ENCODE measurements around the gene LIPH.
"Not testable (repeated sequence)": the region's sequence is repeated elsewhere in the genome, so short reads cannot be mapped to it uniquely, and the experiment has no call there.

LIPH gene

DNA sequence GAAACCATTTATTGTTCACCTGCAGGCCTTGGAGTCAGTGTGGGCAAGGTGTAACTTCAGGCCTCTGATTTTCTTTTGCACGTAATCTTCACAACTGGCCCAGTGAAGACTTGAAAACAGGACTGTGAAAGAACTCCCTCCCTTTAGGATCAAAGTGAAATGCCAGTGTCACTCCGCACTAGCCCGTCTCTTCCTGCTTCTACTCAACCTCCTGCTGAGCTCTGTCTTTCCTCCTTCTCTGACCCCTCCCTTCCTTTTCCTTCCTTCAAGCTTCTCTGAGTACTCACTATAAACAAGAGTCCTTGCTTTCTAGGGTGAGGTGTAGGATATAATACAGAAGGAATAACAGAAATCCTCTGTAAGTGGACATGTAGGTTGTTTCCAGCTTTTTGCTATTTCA is 82.1 kb downstream of the LIPH start:
- H3K9ac ChIP-seq (ENCODE audit: insufficient read length), result no peak overlapping the region
- no peak for DNase-seq (ENCODE audit: low read depth, low spot score)
- no peaks in the 10 kb centered on the region for H3K36me3 ChIP-seq (ENCODE audit: insufficient read depth, low read length)
- H3K27ac ChIP-seq, result no peak overlapping the region
- no peak overlapping the region for H3K4me3 ChIP-seq
- no peaks in the 10 kb centered on the region for H3K9me3 ChIP-seq (ENCODE audit: low read depth, low read length)
- TF ChIP-seq FOXP2 (optimal IDR thresholded peaks at IDR 0.05; ENCODE audit: control extremely low read depth, extremely low read length, insufficient read depth) (no peak), EZH2 (IDR thresholded peaks at IDR 0.05) (no peak), POLR2AphosphoS5 (IDR thresholded peaks at IDR 0.05; ENCODE audit: borderline replicate concordance, low read depth, low read length) (no peak)

DNA sequence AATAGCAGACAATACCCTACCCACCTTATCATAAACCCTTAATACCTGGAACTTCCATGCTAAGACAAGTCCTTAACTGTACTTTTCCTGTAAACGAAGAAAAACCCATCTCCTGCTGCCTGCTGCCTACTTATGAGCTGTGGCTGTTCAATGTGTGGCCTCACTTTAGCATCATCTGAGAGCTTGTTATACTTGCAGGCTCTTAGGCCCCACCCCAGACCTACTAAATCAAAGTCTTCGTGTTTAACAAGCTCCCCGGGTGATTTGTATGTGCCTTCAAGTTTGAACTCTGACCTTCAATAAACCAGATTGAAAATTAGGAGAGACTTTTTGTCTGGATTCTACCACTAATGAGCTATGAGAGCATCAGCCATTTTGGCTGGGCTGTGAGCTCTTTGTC is 82.8 kb downstream of the LIPH start:
- Histone ChIP-seq H3K36me3 (ENCODE audit: insufficient read depth, low read length) (no peaks in the 10 kb centered on the region), H3K27ac (no peak overlapping the region), H3K9me3 (ENCODE audit: low read depth, low read length) (no peaks in the 10 kb centered on the region), H3K9ac (ENCODE audit: insufficient read length) (no peak overlapping the region), H3K4me3 (no peak overlapping the region)
- DNase-seq (ENCODE audit: low read depth, low spot score), result no peak
- TF ChIP-seq EZH2 (IDR thresholded peaks at IDR 0.05), result no peak
- no peak for TF ChIP-seq POLR2AphosphoS5 (IDR thresholded peaks at IDR 0.05; ENCODE audit: borderline replicate concordance, low read depth, low read length)
- no peak for TF ChIP-seq FOXP2 (optimal IDR thresholded peaks at IDR 0.05; ENCODE audit: control extremely low read depth, extremely low read length, insufficient read depth)

DNA sequence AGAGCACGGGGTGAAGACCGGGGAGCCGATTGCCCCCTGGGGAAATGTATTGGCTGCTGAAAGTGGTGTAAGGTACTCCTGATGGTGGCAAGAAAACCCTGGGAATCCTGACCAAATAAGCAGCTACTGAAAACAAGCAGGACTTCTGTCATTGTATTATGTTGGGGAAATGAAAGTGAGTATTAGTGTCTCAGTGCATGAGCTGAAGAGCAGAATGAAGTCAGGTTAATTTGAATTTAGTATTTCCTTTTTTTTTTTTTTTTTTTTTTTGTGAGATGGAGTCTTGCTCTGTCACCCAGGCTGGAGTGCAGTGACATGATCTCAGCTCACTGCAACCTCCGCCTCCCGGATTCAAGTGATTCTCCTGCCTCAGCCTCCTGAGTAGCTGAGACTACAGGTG is 86.3 kb downstream of the LIPH start:
- H3K4me3 ChIP-seq; H3K27ac ChIP-seq; H3K36me3 ChIP-seq (ENCODE audit: insufficient read depth, low read length); H3K9ac ChIP-seq (ENCODE audit: insufficient read length); DNase-seq (ENCODE audit: low read depth, low spot score); H3K9me3 ChIP-seq (ENCODE audit: low read depth, low read length): not testable (repeated sequence)

DNA sequence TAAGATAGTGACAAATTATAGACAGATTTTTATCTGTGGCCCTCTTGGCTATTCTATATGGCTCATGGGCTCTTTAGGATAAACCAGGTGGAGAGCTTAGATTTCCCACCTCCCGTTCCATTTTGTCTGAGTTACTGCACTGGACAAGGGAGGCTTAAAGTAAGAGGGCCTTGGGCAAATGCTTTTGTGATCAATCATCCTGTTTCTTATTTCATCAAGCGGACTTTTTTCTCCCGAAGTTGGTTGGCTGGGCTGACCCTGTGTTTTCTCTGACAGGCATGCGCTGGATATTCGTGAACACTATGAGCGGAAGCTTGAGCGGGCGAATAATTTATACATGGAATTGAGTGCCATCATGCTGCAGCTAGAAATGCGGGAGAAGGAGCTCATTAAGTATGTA is 86.9 kb downstream of the LIPH start:
- TF ChIP-seq EZH2 (IDR thresholded peaks at IDR 0.05), result no peak
- no peak for TF ChIP-seq POLR2AphosphoS5 (IDR thresholded peaks at IDR 0.05; ENCODE audit: borderline replicate concordance, low read depth, low read length)
- no peak for TF ChIP-seq FOXP2 (optimal IDR thresholded peaks at IDR 0.05; ENCODE audit: control extremely low read depth, extremely low read length, insufficient read depth)
- H3K36me3 ChIP-seq (ENCODE audit: insufficient read depth, low read length), result no peaks in the 10 kb centered on the region

DNA sequence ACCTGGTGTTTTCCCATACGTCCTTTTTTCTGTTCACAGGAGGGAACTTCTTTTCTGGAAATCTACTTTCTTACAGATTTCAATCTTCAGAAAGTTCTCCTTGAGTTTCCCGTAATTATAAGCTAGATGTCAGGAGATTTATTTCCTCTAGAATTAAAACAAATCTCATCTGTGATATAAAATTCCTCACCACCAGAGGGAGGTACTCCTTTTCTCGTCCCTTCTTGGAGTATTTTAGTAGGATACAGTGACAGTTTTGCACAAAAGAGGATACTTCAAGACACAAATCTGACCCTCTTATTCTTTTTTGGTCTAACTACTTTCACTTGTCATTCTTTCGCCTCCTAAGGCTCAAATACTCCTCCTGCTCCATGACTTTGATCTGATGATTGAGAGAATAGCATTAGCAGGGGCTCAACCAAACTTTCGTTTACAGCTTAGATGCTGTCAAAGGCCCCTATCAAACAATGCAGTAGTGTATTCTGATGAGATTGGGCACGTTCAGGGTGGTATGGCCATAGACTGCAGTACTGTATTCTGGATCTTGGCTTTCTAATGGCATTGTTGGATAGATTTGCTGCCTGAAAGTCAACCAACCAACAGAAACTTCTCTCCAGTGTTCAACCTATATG is 91.6 kb downstream of the LIPH start:
- H3K4me3 ChIP-seq, result no peak overlapping the region
- TF ChIP-seq EZH2 (IDR thresholded peaks at IDR 0.05) (no peak), FOXP2 (optimal IDR thresholded peaks at IDR 0.05; ENCODE audit: control extremely low read depth, extremely low read length, insufficient read depth) (no peak), POLR2AphosphoS5 (IDR thresholded peaks at IDR 0.05; ENCODE audit: borderline replicate concordance, low read depth, low read length) (no peak)

More for the DNA sequence above, 86.9 kb downstream of the LIPH start:
- H3K9me3 ChIP-seq (ENCODE audit: low read depth, low read length), result no peaks in the 10 kb centered on the region
- DNase-seq (ENCODE audit: low read depth, low spot score), result no peak
- H3K4me3 ChIP-seq, result no peak overlapping the region
- no peak overlapping the region for H3K27ac ChIP-seq
- no peak overlapping the region for H3K9ac ChIP-seq (ENCODE audit: insufficient read length)

DNA sequence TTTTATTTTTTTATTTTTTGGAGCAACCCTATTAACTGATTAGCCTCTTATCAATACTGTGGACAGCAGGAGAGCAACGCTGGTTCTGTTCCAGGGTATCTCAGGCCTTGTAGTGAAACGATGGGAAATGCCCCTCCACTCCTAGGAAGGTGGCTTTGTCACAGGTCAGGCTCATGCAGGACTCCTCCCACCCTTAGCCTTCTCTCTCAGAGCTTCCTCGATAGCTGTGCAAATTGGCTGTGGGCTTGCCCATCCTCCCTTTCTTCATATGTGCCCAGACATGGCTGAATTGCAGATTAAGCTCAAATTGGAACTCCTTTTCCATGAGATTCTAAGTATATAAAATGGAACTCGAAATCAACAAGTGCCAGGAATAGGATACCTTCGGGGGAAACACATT is 92.1 kb downstream of the LIPH start:
- no peak for DNase-seq (ENCODE audit: low read depth, low spot score)
- Histone ChIP-seq H3K9me3 (ENCODE audit: low read depth, low read length) (no peaks in the 10 kb centered on the region), H3K9ac (ENCODE audit: insufficient read length) (no peak overlapping the region), H3K4me3 (no peak overlapping the region), H3K27ac (no peak overlapping the region), H3K36me3 (ENCODE audit: insufficient read depth, low read length) (no peaks in the 10 kb centered on the region)
- TF ChIP-seq POLR2AphosphoS5 (IDR thresholded peaks at IDR 0.05; ENCODE audit: borderline replicate concordance, low read depth, low read length) (no peak), FOXP2 (optimal IDR thresholded peaks at IDR 0.05; ENCODE audit: control extremely low read depth, extremely low read length, insufficient read depth) (no peak), EZH2 (IDR thresholded peaks at IDR 0.05) (no peak)

More for the DNA sequence above, 91.6 kb downstream of the LIPH start:
- no peak overlapping the region for H3K9ac ChIP-seq (ENCODE audit: insufficient read length)
- H3K9me3 ChIP-seq (ENCODE audit: low read depth, low read length), result no peaks in the 10 kb centered on the region
- peak; percentile 18 for DNase-seq (ENCODE audit: low read depth, low spot score)
- no peak overlapping the region for H3K27ac ChIP-seq
- no peaks in the 10 kb centered on the region for H3K36me3 ChIP-seq (ENCODE audit: insufficient read depth, low read length)

DNA sequence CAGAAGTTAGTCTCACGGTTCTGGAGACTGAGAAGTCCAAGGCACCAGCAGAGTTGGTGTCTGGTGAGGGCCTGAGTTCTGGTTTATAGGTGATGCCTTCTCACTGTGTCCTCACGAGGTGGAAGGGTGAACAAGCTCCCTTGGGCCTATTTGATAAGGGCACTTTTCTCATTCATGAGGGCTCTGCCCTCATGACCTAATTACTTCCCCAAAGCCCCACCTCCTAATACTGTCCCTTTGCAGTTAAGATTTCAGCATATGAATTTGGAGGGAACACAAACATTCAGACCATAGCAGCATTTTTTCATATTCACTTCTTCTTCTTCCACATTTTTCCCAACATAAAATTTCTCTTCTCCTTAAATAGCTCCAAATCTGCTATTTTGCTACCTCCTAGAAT is 95.0 kb downstream of the LIPH start:
- DNase-seq (ENCODE audit: low read depth, low spot score), result no peak
- H3K36me3 ChIP-seq (ENCODE audit: insufficient read depth, low read length), result no peaks in the 10 kb centered on the region
- no peak overlapping the region for H3K27ac ChIP-seq
- H3K9ac ChIP-seq (ENCODE audit: insufficient read length), result no peak overlapping the region
- no peaks in the 10 kb centered on the region for H3K9me3 ChIP-seq (ENCODE audit: low read depth, low read length)
- no peak overlapping the region for H3K4me3 ChIP-seq
- TF ChIP-seq EZH2 (IDR thresholded peaks at IDR 0.05), result no peak
- no peak for TF ChIP-seq POLR2AphosphoS5 (IDR thresholded peaks at IDR 0.05; ENCODE audit: borderline replicate concordance, low read depth, low read length)

Data from SK-N-MC (cell line).